ENCODE data around the gene GAA.

DNA sequence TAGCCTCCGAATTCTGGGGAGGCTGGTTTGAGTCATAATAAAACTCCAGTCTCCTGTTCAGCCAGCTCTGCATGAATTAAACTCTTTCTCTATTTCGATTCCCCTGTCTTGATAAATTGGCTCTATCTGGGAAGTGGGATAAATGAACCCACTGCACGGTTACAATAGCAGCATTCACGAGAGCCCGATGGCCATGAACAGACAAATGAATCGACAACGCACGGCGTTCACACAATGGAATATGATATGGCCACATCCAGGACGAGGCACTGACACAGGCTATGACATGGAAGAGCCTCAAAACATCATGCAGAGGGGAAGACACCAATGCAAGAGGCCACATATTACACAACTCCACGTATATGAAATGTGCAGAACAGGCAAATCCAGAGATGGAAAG, 62.8 kb downstream of the GAA start:
- TF ChIP-seq POLR2A (IDR thresholded peaks at IDR 0.05): no peak
- no peak for TF ChIP-seq CTCF (IDR thresholded peaks at IDR 0.05)
- TF ChIP-seq POLR2AphosphoS5 (IDR thresholded peaks at IDR 0.05): no peak

Data from breast epithelium (tissue), 3 donors.